H9 (cell line): ENCODE results near the gene GPR137B. TPM values are rescaled to one million over a fixed set of nuclear protein-coding genes. Genes with fewer than 3 reads are reported as not detected.

Source experiments
- DNase-seq: peaks from one replicate; pipeline ENCODE4 v3.0.0-alpha.2; 2017
- H2AFZ ChIP-seq: one replicate; pipeline ENCODE4 v1.6.1; 2013; ENCODE audit warnings: mild to moderate bottlenecking, low read length, control low read depth, moderate library complexity
- H2AK5ac ChIP-seq: 2 replicates; pipeline ENCODE4 v1.6.1; 2013; ENCODE audit warnings: low read length, control low read depth, mixed read lengths; ENCODE audit not compliant: insufficient read length
- H2BK120ac ChIP-seq: one replicate; pipeline ENCODE4 v1.6.1; 2013; ENCODE audit warnings: low read depth, mild to moderate bottlenecking, low read length, control low read depth, inconsistent platforms; ENCODE audit not compliant: poor library complexity, severe bottlenecking
- H2BK12ac ChIP-seq: 2 replicates; pipeline ENCODE4 v1.6.1; 2013; ENCODE audit warnings: low read length, control low read depth, mixed read lengths, low read depth; ENCODE audit not compliant: insufficient read length
- H2BK15ac ChIP-seq: 2 replicates; pipeline ENCODE4 v1.6.1; 2013; ENCODE audit warnings: low read depth, low read length, control low read depth
- H2BK20ac ChIP-seq: one replicate; pipeline ENCODE4 v1.6.1; 2013; ENCODE audit warnings: low read depth, mild to moderate bottlenecking, low read length, control low read depth, inconsistent platforms; ENCODE audit not compliant: poor library complexity, severe bottlenecking
- H2BK5ac ChIP-seq: 2 replicates; pipeline ENCODE4 v1.6.1; 2013; ENCODE audit warnings: low read length, control low read depth, mixed read lengths; ENCODE audit not compliant: insufficient read length
- H3K14ac ChIP-seq: 2 replicates; pipeline ENCODE4 v1.6.1; 2013; ENCODE audit warnings: low read length, control low read depth; ENCODE audit not compliant: insufficient read depth
- H3K18ac ChIP-seq: 2 replicates; pipeline ENCODE4 v1.6.1; 2013; ENCODE audit warnings: low read depth, mild to moderate bottlenecking, mixed read lengths, low read length, control low read depth; ENCODE audit not compliant: insufficient read length
- H3K23ac ChIP-seq: 2 replicates; pipeline ENCODE4 v1.6.1; 2013; ENCODE audit warnings: low read length, control low read depth, mixed read lengths, low read depth; ENCODE audit not compliant: insufficient read length
- H3K23me2 ChIP-seq: 2 replicates; pipeline ENCODE4 v1.6.1; 2013; ENCODE audit warnings: low read depth, mild to moderate bottlenecking, mixed read lengths, low read length, control low read depth; ENCODE audit not compliant: insufficient read length, poor library complexity, severe bottlenecking
- H3K27ac ChIP-seq: 2 replicates; pipeline ENCODE4 v1.5.1; 2013; ENCODE audit warnings: low read length, control low read depth, mixed read lengths, low read depth; ENCODE audit not compliant: insufficient read length
- H3K27me3 ChIP-seq: 2 replicates; pipeline ENCODE4 v1.6.1; 2013; ENCODE audit warnings: low read length, control low read depth, inconsistent platforms; ENCODE audit not compliant: insufficient read depth
- H3K4ac ChIP-seq: 2 replicates; pipeline ENCODE4 v1.6.1; 2013; ENCODE audit warnings: low read depth, mild to moderate bottlenecking, control low read depth, inconsistent platforms, low read length, moderate library complexity
- H3K4me1 ChIP-seq: 2 replicates; pipeline ENCODE4 v1.6.1; 2013; ENCODE audit warnings: low read length, control low read depth, inconsistent platforms; ENCODE audit not compliant: insufficient read depth
- H3K4me2 ChIP-seq: 2 replicates; pipeline ENCODE4 v1.6.1; 2013; ENCODE audit warnings: low read length, control low read depth, mixed read lengths; ENCODE audit not compliant: insufficient read length, insufficient read depth
- H3K56ac ChIP-seq: 2 replicates; pipeline ENCODE4 v1.6.1; 2013; ENCODE audit warnings: low read depth, mild to moderate bottlenecking, mixed read lengths, low read length, control low read depth; ENCODE audit not compliant: insufficient read length
- H3K79me1 ChIP-seq: 2 replicates; pipeline ENCODE4 v1.6.1; 2013; ENCODE audit warnings: low read depth, mild to moderate bottlenecking, moderate library complexity, low read length, control low read depth, inconsistent platforms; ENCODE audit not compliant: insufficient read depth, poor library complexity, severe bottlenecking
- H3K79me2 ChIP-seq: 2 replicates; pipeline ENCODE4 v1.6.1; 2013; ENCODE audit warnings: low read length, control low read depth, inconsistent platforms; ENCODE audit not compliant: insufficient read depth
- H3K9ac ChIP-seq: 2 replicates; pipeline ENCODE4 v1.6.1; 2013; ENCODE audit warnings: low read length, control low read depth, mixed read lengths; ENCODE audit not compliant: insufficient read length; ENCODE audit errors: extremely low read depth
- H3K9me3 ChIP-seq: one replicate; pipeline ENCODE4 v1.6.1; 2013; ENCODE audit warnings: low read depth, low read length, inconsistent platforms; ENCODE audit not compliant: control insufficient read depth
- H3T11ph ChIP-seq: one replicate; pipeline ENCODE4 v1.6.1; 2013; ENCODE audit warnings: mild to moderate bottlenecking, low read length, control low read depth, inconsistent platforms
- H4K20me1 ChIP-seq: one replicate; pipeline ENCODE4 v1.6.1; 2013; ENCODE audit not compliant: control insufficient read depth, insufficient read length, insufficient read depth
- H4K5ac ChIP-seq: 2 replicates; pipeline ENCODE4 v1.6.1; 2013; ENCODE audit warnings: low read depth, mild to moderate bottlenecking, mixed read lengths, low read length, control low read depth; ENCODE audit not compliant: insufficient read length
- H4K8ac ChIP-seq: replicated peaks from 2 replicates; pipeline ENCODE4 v1.6.1; 2013; ENCODE audit warnings: low read length, control low read depth, mixed read lengths, low read depth; ENCODE audit not compliant: insufficient read length
- H4K91ac ChIP-seq: 2 replicates; pipeline ENCODE4 v1.6.1; 2013; ENCODE audit warnings: low read depth, mild to moderate bottlenecking, moderate library complexity, mixed read lengths, low read length, control low read depth; ENCODE audit not compliant: insufficient read length
- H3K27ac Mint-ChIP-seq, 3 experiments: 2 replicates in 2 of 3; 3 replicates in 1 of 3; pipeline ENCODE4 v1.8.0; 2020 to 2021; ENCODE audit warnings: mixed read lengths in 3 of 3, mild to moderate bottlenecking in 1 of 3, moderate library complexity in 1 of 3
- H3K27me3 Mint-ChIP-seq: 2 replicates; pipeline ENCODE4 v1.8.0; 2021; ENCODE audit warnings: low read depth, mild to moderate bottlenecking, moderate library complexity, mixed read lengths
- H3K36me3 Mint-ChIP-seq, 3 experiments: 2 replicates in 2 of 3; 3 replicates in 1 of 3; pipeline ENCODE4 v1.8.0; 2020 to 2021; ENCODE audit warnings: low read depth in 3 of 3, mixed read lengths in 3 of 3; ENCODE audit not compliant: insufficient read depth in 1 of 3
- H3K4me1 Mint-ChIP-seq, 2 experiments: 2 replicates each; pipeline ENCODE4 v1.8.0; 2020; ENCODE audit warnings: mixed read lengths in 2 of 2
- H3K4me3 Mint-ChIP-seq, 2 experiments: 2 replicates in 1 of 2; 3 replicates in 1 of 2; pipeline ENCODE4 v1.8.0; 2020 to 2021; ENCODE audit warnings: mild to moderate bottlenecking in 2 of 2, mixed read lengths in 2 of 2, moderate library complexity in 1 of 2
- H3K9me3 Mint-ChIP-seq, 2 experiments: 2 replicates in 1 of 2; 3 replicates in 1 of 2; pipeline ENCODE4 v1.8.0; 2020; ENCODE audit warnings: mild to moderate bottlenecking in 2 of 2, mixed read lengths in 2 of 2, moderate library complexity in 1 of 2
- CTCF ChIP-seq: fragments of 200-600 bp; sonication (generic); conservative IDR thresholded peaks from 3 replicates; pipeline ENCODE4 v1.8.0; 2021; ENCODE audit warnings: antibody characterized with exemption, mild to moderate bottlenecking
- WGBS: extraction: QIAGEN DNeasy Blood & Tissue Kit; methylation state at CpG from one replicate; pipeline ENCODE4 v1.1.7; 2013; ENCODE audit warnings: missing lambda C conversion rate, low lambda C conversion rate, mixed read lengths; ENCODE audit not compliant: insufficient read length; ENCODE audit errors: extremely low coverage; 5-methylcytosine and 5-hydroxymethylcytosine counted together
- total RNA-seq: library from RNA; stranded (reverse); gene quantifications from 2 replicates; pipeline ENCODE4 v1.2.1, GENCODE V29; 2021

Gene GPR137B
- total RNA-seq, 1 experiment from 2014 or later = 5.9 TPM

DNA sequence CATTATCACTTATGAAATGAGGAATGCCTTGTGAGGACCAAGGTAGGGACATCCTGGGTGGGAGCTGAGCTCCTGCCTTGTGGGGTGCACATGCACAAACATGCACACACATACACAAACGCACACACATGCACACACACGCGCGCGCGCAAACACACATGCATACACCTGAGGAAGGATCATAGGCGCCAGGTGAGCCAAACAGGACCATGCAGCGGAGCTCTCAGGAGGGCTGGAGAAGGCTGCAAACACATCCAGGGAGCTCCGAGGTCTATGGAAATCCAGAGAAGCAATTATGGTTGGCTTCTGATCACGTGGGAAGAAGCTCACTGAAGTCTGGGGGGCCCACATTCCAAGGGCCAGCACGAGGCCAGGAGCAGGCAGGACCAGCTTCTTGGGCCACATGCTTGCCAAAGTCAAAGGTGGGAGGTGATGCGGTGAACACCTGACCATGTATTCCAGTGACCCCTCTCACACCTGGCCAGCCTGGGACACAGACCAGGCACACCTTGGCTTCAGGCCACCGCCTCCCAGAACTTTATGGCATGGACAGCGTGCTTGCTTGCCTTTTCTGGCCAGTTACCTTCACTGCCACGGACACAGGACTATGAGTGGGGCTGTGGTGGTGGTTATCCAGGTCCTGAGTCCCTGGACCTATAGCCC is 13.6 kb downstream of the GPR137B start:
- Mint-ChIP-seq H3K4me3 (no peak overlapping the region), H3K27ac (peak overlapping the region in 1 of 3 experiments; percentile 30; a peak in 2 of 7 replicates), H3K4me1 (peaks cover 7 to 18% of the 10 kb centered on the region in 2 experiments), H3K27me3 (peaks cover 2% of the 10 kb centered on the region), H3K36me3 (peaks cover 3 to 7% (median 7%) of the 10 kb centered on the region in 3 experiments; a peak in 5 of 7 replicates), H3K9me3 (peaks cover 4 to 5% of the 10 kb centered on the region in 2 experiments)
- DNase-seq = no peak
- no peak overlapping the region for H2BK20ac ChIP-seq
- H3K9ac ChIP-seq = no peak overlapping the region
- no peaks in the 10 kb centered on the region for H3K79me2 ChIP-seq
- H3K56ac ChIP-seq = no peak overlapping the region
- no peak overlapping the region for H2BK15ac ChIP-seq
- no peaks in the 10 kb centered on the region; the same call in 1 of the 2 replicates for H3K4me1 ChIP-seq
- no peaks in the 10 kb centered on the region for H3K23me2 ChIP-seq
- no peak overlapping the region for H3T11ph ChIP-seq
- H3K79me1 ChIP-seq = no peaks in the 10 kb centered on the region
- no peak overlapping the region for H3K4me2 ChIP-seq
- H3K9me3 ChIP-seq = no peaks in the 10 kb centered on the region
- no peak overlapping the region for H3K4ac ChIP-seq
- no peak overlapping the region; the same call in 1 of the 2 replicates for H3K14ac ChIP-seq
- H4K91ac ChIP-seq = no peak overlapping the region
- H3K27me3 ChIP-seq = no peaks in the 10 kb centered on the region
- no peak overlapping the region for H2BK5ac ChIP-seq
- peaks cover 2% of the 10 kb centered on the region for H4K20me1 ChIP-seq
- no peak overlapping the region for H2BK120ac ChIP-seq
- no peak overlapping the region for H2AK5ac ChIP-seq
- no peak for TF ChIP-seq CTCF
- no peak overlapping the region for H2BK12ac ChIP-seq
- H3K18ac ChIP-seq = no peak overlapping the region
- WGBS = no CpG with 5 or more reads among the region's 15 CpGs
- H3K27ac ChIP-seq = no peak overlapping the region
- no peak overlapping the region for H4K8ac ChIP-seq
- no peak overlapping the region for H3K23ac ChIP-seq
- no peak overlapping the region for H4K5ac ChIP-seq
- H2AFZ ChIP-seq = no peak overlapping the region
